GM18508 (cell line): ENCODE data around the gene ZPR1.
"Not testable (repeated sequence)": the region's sequence is repeated elsewhere in the genome, so short reads cannot be mapped to it uniquely, and the experiment has no call there.

Experiments used
- ATAC-seq: cut with Tn5 transposase; IDR thresholded peaks from one replicate; pipeline ENCODE4 v1.9.1; 2021; ENCODE audit warnings: moderate number of reproducible peaks; ENCODE audit not compliant: insufficient read depth, unreplicated experiment

Gene ZPR1

GRCh38 chr11:116787786-116788486 is at the start of gene ZPR1:
TSS of gene ZPR1 (minus strand) at chr11:116788023. CDS start at chr11:116787990, 33 bp downstream.
- no peak for ATAC-seq

- ATAC-seq, result no peak
Measured at GRCh38 chr11:116836632-116836991, 48.8 kb upstream of the ZPR1 start.

- no peak for ATAC-seq
Measured at GRCh38 chr11:116835791-116836631, 48.2 kb upstream of the ZPR1 start.

- ATAC-seq, result no peak
Measured at GRCh38 chr11:116835042-116835772, 47.4 kb upstream of the ZPR1 start.

- ATAC-seq, result not testable (repeated sequence)
Measured at GRCh38 chr11:116834535-116835041, 46.8 kb upstream of the ZPR1 start.

GRCh38 chr11:116833816-116834534 is 46.2 kb upstream of the ZPR1 start:
- no peak for ATAC-seq

- no peak for ATAC-seq
Measured at GRCh38 chr11:116833491-116833815, 45.6 kb upstream of the ZPR1 start.

GRCh38 chr11:116832350-116833290 is 44.8 kb upstream of the ZPR1 start:
- ATAC-seq, result no peak

- no peak for ATAC-seq
Measured at GRCh38 chr11:116831790-116832349, 44.0 kb upstream of the ZPR1 start.

- no peak for ATAC-seq
Measured at GRCh38 chr11:116830184-116830912, 42.5 kb upstream of the ZPR1 start.

GRCh38 chr11:116829525-116830183 is 41.8 kb upstream of the ZPR1 start, which contains the start of gene APOC3:
TSS of gene APOC3 (plus strand) at chr11:116829907. CDS start at chr11:116830583, 676 bp downstream.
- ATAC-seq, result no peak

GRCh38 chr11:116828632-116829524 is 41.1 kb upstream of the ZPR1 start:
- no peak for ATAC-seq

- no peak for ATAC-seq
Measured at GRCh38 chr11:116827461-116827860, 39.6 kb upstream of the ZPR1 start.

GRCh38 chr11:116826751-116827431 is 39.1 kb upstream of the ZPR1 start:
- no peak for ATAC-seq

GRCh38 chr11:116825854-116826750 is 38.3 kb upstream of the ZPR1 start:
- no peak for ATAC-seq
